ENCODE results near the gene PDE7B. TPM values are rescaled to one million over a fixed set of nuclear protein-coding genes. Genes with fewer than 3 reads are reported as not detected.

Gene PDE7B
- total RNA-seq, 4 donors from 2014 or later: 7.8 to 13.7 (median 8.6) TPM

DNA sequence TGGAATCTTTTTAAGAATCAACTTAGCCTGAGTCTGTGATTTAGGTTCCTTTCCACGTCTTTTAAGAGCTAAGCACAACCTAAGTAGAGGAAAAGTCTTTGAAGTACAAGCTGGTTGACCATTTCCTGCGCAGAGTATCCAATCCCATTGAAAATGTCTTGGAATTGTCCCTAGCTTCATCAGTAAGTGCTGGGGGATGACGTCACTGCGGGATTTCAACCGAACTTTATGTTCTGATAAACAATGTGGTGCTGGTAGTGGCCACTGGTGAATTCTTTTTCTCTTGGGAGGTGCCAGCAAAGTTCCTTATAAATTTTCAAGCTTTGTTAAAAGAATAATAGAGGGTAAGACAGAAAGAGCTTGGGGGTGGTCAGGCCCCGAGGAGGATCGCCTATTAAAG is 69.2 kb downstream of the PDE7B start:
- intact Hi-C loops (cut with DNase I): no loop called here
- Histone ChIP-seq H3K9me3 (no peaks in the 10 kb centered on the region), H3K4me3 (replicated peaks in 1 of 3) (no peak overlapping the region), H3K27me3 (no peaks in the 10 kb centered on the region), H3K36me3 (no peaks in the 10 kb centered on the region), H3K4me1 (peaks cover 15 to 24% of the 10 kb centered on the region in 2 donors), H3K27ac (no peak overlapping the region)
- TF ChIP-seq, protein P1, sequence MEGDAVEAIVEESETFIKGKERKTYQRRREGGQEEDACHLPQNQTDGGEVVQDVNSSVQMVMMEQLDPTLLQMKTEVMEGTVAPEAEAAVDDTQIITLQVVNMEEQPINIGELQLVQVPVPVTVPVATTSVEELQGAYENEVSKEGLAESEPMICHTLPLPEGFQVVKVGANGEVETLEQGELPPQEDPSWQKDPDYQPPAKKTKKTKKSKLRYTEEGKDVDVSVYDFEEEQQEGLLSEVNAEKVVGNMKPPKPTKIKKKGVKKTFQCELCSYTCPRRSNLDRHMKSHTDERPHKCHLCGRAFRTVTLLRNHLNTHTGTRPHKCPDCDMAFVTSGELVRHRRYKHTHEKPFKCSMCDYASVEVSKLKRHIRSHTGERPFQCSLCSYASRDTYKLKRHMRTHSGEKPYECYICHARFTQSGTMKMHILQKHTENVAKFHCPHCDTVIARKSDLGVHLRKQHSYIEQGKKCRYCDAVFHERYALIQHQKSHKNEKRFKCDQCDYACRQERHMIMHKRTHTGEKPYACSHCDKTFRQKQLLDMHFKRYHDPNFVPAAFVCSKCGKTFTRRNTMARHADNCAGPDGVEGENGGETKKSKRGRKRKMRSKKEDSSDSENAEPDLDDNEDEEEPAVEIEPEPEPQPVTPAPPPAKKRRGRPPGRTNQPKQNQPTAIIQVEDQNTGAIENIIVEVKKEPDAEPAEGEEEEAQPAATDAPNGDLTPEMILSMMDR (IDR thresholded peaks at IDR 0.05): no peak
- TF ChIP-seq POLR2A (IDR thresholded peaks at IDR 0.05): no peak
- DNase-seq: no peak
- 91 to 93% methylated on average over 7 of the region's 7 CpGs for WGBS, 2 donors

DNA sequence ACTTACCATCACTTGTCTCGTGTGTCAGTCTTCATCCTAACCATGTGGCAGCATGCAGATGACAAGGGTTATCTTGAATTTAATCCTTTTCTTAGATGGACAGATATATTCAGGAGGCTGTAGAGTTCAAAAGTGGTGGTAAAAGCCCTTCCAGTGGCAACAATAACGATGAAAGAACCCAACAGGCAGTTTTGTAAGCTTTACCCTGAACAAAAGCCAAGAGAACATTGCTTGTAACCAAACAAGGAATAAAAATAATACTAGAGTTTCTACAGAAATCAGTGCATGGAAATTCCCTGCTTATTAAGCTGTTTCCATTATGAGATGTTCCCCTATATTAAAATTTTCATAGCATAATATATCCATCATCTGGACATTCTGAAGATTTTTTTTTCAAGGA is 69.7 kb downstream of the PDE7B start:
- 59 to 61% methylated on average over 2 of the region's 2 CpGs for WGBS, 2 donors
- intact Hi-C loops (cut with DNase I): no loop called here
- TF ChIP-seq, protein P1 (IDR thresholded peaks at IDR 0.05): no peak
- TF ChIP-seq POLR2A (IDR thresholded peaks at IDR 0.05): no peak
- Histone ChIP-seq H3K27ac (peak overlapping the region in 1 of 3 donors; percentile 39), H3K36me3 (no peaks in the 10 kb centered on the region), H3K4me3 (replicated peaks in 1 of 3) (no peak overlapping the region), H3K4me1 (peaks cover 15 to 24% of the 10 kb centered on the region in 2 donors), H3K9me3 (no peaks in the 10 kb centered on the region), H3K27me3 (no peaks in the 10 kb centered on the region)
- no peak for DNase-seq

DNA sequence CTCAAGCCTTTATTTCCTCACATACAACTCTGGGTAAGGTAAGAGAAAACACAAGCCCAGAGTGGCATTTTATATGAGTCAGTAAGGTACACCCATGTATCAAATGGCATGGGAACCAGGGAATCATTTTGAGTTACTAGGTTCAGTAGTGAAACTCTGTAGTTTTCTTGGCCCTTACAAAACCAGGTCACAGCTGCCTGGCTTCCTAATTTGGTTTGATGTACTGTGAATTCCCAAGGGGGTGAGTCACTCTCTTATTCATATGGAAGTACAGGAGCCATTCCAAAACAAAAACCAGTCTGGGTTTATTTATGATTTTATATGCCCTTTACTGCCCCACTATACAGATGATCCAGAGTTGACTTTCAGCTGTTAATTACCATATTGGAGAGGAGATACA is 70.7 kb downstream of the PDE7B start:
- no peaks in the 10 kb centered on the region for H3K27me3 ChIP-seq
- no peak overlapping the region for H3K4me3 ChIP-seq (replicated peaks in 1 of 3)
- H3K36me3 ChIP-seq: no peaks in the 10 kb centered on the region
- no peaks in the 10 kb centered on the region for H3K9me3 ChIP-seq
- peaks cover 15 to 24% of the 10 kb centered on the region in 2 donors for H3K4me1 ChIP-seq
- peak overlapping the region in 2 of 3 donors; percentile 39 to 51 for H3K27ac ChIP-seq
- intact Hi-C loops (cut with DNase I): no loop called here
- no peak for TF ChIP-seq POLR2A (IDR thresholded peaks at IDR 0.05)
- TF ChIP-seq, protein P1 (IDR thresholded peaks at IDR 0.05): no peak
- peak in 1 of 2 donors; percentile 31 for DNase-seq

DNA sequence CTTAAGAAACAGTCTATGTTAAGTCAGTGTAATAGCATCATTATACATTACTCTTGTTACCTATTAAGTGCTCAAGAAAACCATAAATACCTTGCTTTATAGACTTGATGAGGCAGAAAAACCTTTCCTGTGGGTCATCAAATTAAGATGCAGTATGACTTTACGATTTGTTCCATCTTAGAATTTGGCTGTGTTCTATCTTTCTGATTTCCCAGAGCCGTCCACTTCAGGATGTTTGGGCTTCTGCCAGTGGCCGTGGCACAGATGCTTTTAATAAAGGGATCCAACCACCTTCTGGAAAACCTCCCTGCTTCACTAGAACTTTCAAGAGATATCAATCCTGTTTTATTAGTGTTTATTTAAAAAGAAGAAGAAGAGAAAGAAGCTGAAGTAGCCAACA is 71.2 kb downstream of the PDE7B start:
- TF ChIP-seq POLR2A (IDR thresholded peaks at IDR 0.05): no peak
- TF ChIP-seq, protein P1 (IDR thresholded peaks at IDR 0.05): no peak
- WGBS, 2 donors: 24 to 50% methylated on average over 3 of the region's 3 CpGs
- Histone ChIP-seq H3K4me1 (peaks cover 15 to 24% of the 10 kb centered on the region in 2 donors), H3K27ac (peak overlapping the region in 2 of 3 donors; percentile 39 to 51), H3K9me3 (no peaks in the 10 kb centered on the region), H3K27me3 (no peaks in the 10 kb centered on the region), H3K4me3 (replicated peaks in 1 of 3) (no peak overlapping the region), H3K36me3 (no peaks in the 10 kb centered on the region)
- intact Hi-C loops (cut with DNase I): no loop called here
- peak; percentile 53 to 69 for DNase-seq

DNA sequence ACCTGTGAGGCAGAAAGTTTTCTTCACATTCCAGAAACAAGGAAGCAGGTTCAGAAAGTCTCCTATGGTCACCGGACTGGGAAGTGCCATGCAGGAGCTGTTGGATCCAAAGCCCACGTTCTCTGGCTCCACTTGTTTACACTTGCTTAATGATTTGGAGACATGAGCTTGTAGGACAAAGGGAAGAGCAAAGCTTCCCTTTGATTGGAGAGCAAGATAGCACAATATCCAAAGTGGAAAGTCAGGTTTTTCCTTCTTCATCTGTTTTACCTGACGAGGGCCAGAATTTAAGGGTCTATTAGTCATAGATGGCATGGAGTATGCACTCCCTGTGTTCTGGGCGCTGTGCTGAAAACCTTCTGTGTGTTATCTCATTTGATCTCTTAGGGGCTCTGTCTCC is 81.2 kb downstream of the PDE7B start:
- WGBS, 2 donors: 37 to 45% methylated on average over 4 of the region's 4 CpGs
- Histone ChIP-seq H3K4me1 (peaks cover 11 to 13% of the 10 kb centered on the region in 2 donors), H3K9me3 (no peaks in the 10 kb centered on the region), H3K36me3 (no peaks in the 10 kb centered on the region), H3K27ac (peak overlapping the region in 2 of 3 donors; percentile 45 to 55), H3K4me3 (replicated peaks in 1 of 3) (no peak overlapping the region), H3K27me3 (no peaks in the 10 kb centered on the region)
- peak; percentile 6 to 9 for DNase-seq
- TF ChIP-seq, protein P1 (IDR thresholded peaks at IDR 0.05): no peak
- TF ChIP-seq POLR2A (IDR thresholded peaks at IDR 0.05): no peak
- intact Hi-C loops (cut with DNase I): no loop called here

Measured in thyroid gland (tissue), 4 donors.